Right ventricle myocardium inferior (tissue), 1 donor: ENCODE measurements around the gene PGAP3. TPM values are rescaled to one million over a fixed set of nuclear protein-coding genes. Genes with fewer than 3 reads are reported as not detected.

ENCODE experiments used
- microRNA-seq: library from miRNA; unstranded; fragments of <30 nt; microRNA quantifications from one replicate; pipeline ENCODE4 v1.2.0, GENCODE V29; 2020
- total RNA-seq: library from RNA; stranded (reverse); fragmentation: NEBNext Ultra II Directional; extraction: Animal tissue kit (Norgen Biotek cat#: 25700); gene quantifications from one replicate; pipeline ENCODE4 v1.2.1, GENCODE V29; 2021
- donor health status: DM: no; HTN: yes; CAD: no; lungs with severe emphysema.

PGAP3 gene
- total RNA-seq, 1 donor from 2014 or later: 10.4 TPM

Small RNA genes within 50 kb of the gene (microRNA-seq; reads per million reads assigned to microRNA genes)
- not detected for gene MIR4728

Other genes starting within 250 kb of the PGAP3 start
- gene MED1, start 236.8 kb downstream of the PGAP3 start, total RNA-seq: 22.1 TPM
- 18.8 TPM for gene CDK12, start 226.6 kb downstream of the PGAP3 start, total RNA-seq
- gene NEUROD2, start 80.1 kb downstream of the PGAP3 start, total RNA-seq: not detected
- gene PPP1R1B, start 61.1 kb downstream of the PGAP3 start, total RNA-seq: 0.89 TPM
- 21.4 TPM for gene STARD3, start 50.9 kb downstream of the PGAP3 start, total RNA-seq
- 5,286 TPM for gene TCAP, start 22.7 kb downstream of the PGAP3 start, total RNA-seq
- 5.1 TPM for gene PNMT, start 19.6 kb downstream of the PGAP3 start, total RNA-seq
- 68.7 TPM for gene ERBB2, start 12.0 kb upstream of the PGAP3 start, total RNA-seq
- 49.4 TPM for gene MIEN1, start 42.5 kb upstream of the PGAP3 start, total RNA-seq
- 2.4 TPM for gene GRB7, start 49.9 kb upstream of the PGAP3 start, total RNA-seq
- 0.32 TPM for gene IKZF3, start 176.3 kb upstream of the PGAP3 start, total RNA-seq
- gene ZPBP2, start 180.1 kb upstream of the PGAP3 start, total RNA-seq: not detected
- gene GSDMB, start 230.6 kb upstream of the PGAP3 start, total RNA-seq: 2.1 TPM
- 34.7 TPM for gene ORMDL3, start 239.5 kb upstream of the PGAP3 start, total RNA-seq
- gene LRRC3C, start 239.7 kb upstream of the PGAP3 start, total RNA-seq: not detected